GM23338 (cell line): ENCODE data around the gene FLNB. TPM values are rescaled to one million over a fixed set of nuclear protein-coding genes. Genes with fewer than 3 reads are reported as not detected.

ENCODE experiments used
- ATAC-seq: fragments of 200-7000 bp; cut with Tn5 transposase; 3 replicates; pipeline ENCODE4 v1.9.1; 2020
- DNase-seq: peaks from one replicate; pipeline ENCODE4 v3.0.0-alpha.2; 2015; ENCODE audit warnings: low spot score
- H2AFZ ChIP-seq: fragments of 200-600 bp; sonication (generic); 2 replicates; pipeline ENCODE4 v1.8.0; 2016; ENCODE audit warnings: antibody characterized with exemption, mild to moderate bottlenecking, moderate library complexity
- H3F3A ChIP-seq: fragments of 200-600 bp; sonication (generic); replicated peaks from 2 replicates; pipeline ENCODE4 v1.8.0; 2017; ENCODE audit warnings: antibody characterized with exemption, mixed run types, low read depth
- H3K27ac ChIP-seq: fragments of 200-600 bp; sonication (generic); 2 replicates; pipeline ENCODE4 v1.6.1; 2016; ENCODE audit warnings: low read depth
- H3K27me3 ChIP-seq: fragments of 200-600 bp; sonication (generic); 2 replicates; pipeline ENCODE4 v1.8.0; 2016; ENCODE audit warnings: mild to moderate bottlenecking, mixed run types, moderate library complexity; ENCODE audit not compliant: insufficient read depth
- H3K36me3 ChIP-seq: fragments of 200-600 bp; sonication (generic); 2 replicates; pipeline ENCODE4 v1.8.0; 2016; ENCODE audit warnings: mild to moderate bottlenecking; ENCODE audit not compliant: insufficient read depth
- H3K4me1 ChIP-seq: fragments of 200-600 bp; sonication (generic); 2 replicates; pipeline ENCODE4 v1.8.0; 2016; ENCODE audit warnings: mild to moderate bottlenecking, moderate library complexity; ENCODE audit not compliant: insufficient read depth
- H3K4me2 ChIP-seq: fragments of 200-600 bp; sonication (generic); 2 replicates; pipeline ENCODE4 v1.7.1; 2017; ENCODE audit warnings: mixed run types
- H3K4me3 ChIP-seq: fragments of 200-600 bp; sonication (generic); 2 replicates; pipeline ENCODE4 v1.6.1; 2016; ENCODE audit warnings: mixed run types
- H3K79me2 ChIP-seq: fragments of 200-600 bp; sonication (generic); replicated peaks from 2 replicates; pipeline ENCODE4 v1.8.0; 2017; ENCODE audit warnings: mild to moderate bottlenecking; ENCODE audit not compliant: insufficient read depth
- H3K9me2 ChIP-seq: fragments of 200-600 bp; sonication (generic); 2 replicates; pipeline ENCODE4 v1.8.0; 2017; ENCODE audit not compliant: insufficient read depth
- H4K20me1 ChIP-seq: fragments of 200-600 bp; sonication (generic); replicated peaks from 2 replicates; pipeline ENCODE4 v1.8.0; 2017; ENCODE audit warnings: mild to moderate bottlenecking; ENCODE audit not compliant: insufficient read depth
- H3K27ac Mint-ChIP-seq: 2 replicates; pipeline ENCODE4 v1.8.0; 2020; ENCODE audit warnings: inconsistent platforms, mild to moderate bottlenecking, moderate library complexity, mixed read lengths
- H3K27me3 Mint-ChIP-seq: 3 replicates; pipeline ENCODE4 v1.8.0; 2022; ENCODE audit warnings: low read depth, mild to moderate bottlenecking, moderate library complexity, mixed read lengths, inconsistent platforms; ENCODE audit not compliant: insufficient read depth, poor library complexity
- H3K36me3 Mint-ChIP-seq: 3 replicates; pipeline ENCODE4 v1.8.0; 2021; ENCODE audit warnings: low read depth, mild to moderate bottlenecking, inconsistent platforms, moderate library complexity, mixed read lengths
- H3K4me1 Mint-ChIP-seq: 3 replicates; pipeline ENCODE4 v1.8.0; 2020; ENCODE audit warnings: mild to moderate bottlenecking, inconsistent platforms, mixed read lengths
- H3K4me3 Mint-ChIP-seq: 3 replicates; pipeline ENCODE4 v1.8.0; 2021; ENCODE audit warnings: moderate library complexity, mild to moderate bottlenecking, inconsistent platforms, mixed read lengths
- H3K9me3 Mint-ChIP-seq: 3 replicates; pipeline ENCODE4 v1.8.0; 2020; ENCODE audit warnings: moderate library complexity, mild to moderate bottlenecking, inconsistent platforms, mixed read lengths
- polyA plus RNA-seq: library from polyadenylated mRNA; unstranded; fragments of >200 nt; fragmentation: Nextera tagmentation; extraction: Ambion mirVana; gene quantifications from 2 replicates; pipeline ENCODE4 v1.2.1, GENCODE V29; 2016
- total RNA-seq: library from RNA; depleted of rRNA; stranded (reverse); fragments of >200 nt; shearing (Covaris generic); gene quantifications from 2 replicates; pipeline ENCODE4 v1.2.3, GENCODE V29; 2014
- TF ChIP-seq, protein P1 (sequence below): fragments of 250-450 bp; sonication (Bioruptor Pico); IDR thresholded peaks from 2 replicates; pipeline ENCODE4 v1.5.0; 2020; ENCODE audit warnings: mild to moderate bottlenecking, moderate library complexity
- TF ChIP-seq, protein P2 (sequence below), 2 experiments: fragments of 200-600 bp in 1 of 2; sonication (generic) in 1 of 2; conservative IDR thresholded peaks; 2 replicates each; pipeline versions ENCODE4 v1.5.1 to v1.6.1; 2016 to 2017; ENCODE audit warnings: antibody characterized with exemption in 2 of 2, low read depth in 2 of 2, mild to moderate bottlenecking in 2 of 2, moderate library complexity in 1 of 2

Gene FLNB
- total and polyA plus RNA-seq, 2 experiments from 2014 or later, result 39.7 to 179 TPM

DNA sequence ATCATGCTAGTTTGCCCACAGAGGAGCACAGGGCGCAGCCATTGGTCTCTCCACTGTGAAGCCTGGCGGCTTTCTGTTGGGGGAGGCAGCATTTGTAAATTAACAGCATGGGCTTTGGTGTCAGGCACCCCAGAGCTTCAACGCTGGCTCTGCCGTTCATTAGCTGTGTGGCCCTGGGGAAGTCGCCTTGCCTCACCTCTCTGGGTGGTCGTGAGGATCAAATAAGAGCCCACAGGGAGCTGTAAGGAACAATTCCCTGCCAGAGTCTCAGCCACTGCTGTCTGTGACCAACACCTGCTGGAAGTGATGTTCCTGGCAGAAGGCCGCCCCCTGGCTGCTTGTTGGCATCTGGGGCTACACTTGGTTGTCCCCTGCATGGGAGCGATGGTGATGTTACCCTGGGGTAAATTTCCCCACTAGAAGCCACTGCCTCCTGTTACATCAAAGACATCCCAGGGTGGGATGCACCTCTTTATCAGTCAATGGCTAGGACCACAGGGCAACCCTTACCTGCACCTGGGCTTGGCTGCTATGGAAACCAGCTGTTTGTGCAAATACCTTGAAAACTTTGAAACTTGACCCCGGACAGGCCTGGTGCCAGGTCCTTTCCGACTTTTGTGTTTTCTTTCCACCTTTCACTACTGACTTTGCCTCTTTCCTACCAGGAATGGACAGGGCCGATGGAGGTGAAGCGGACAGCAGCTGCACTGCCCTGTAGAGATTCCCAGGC is 165.6 kb downstream of the FLNB start:
- Mint-ChIP-seq H3K27ac (peak overlapping the region; percentile 80), H3K36me3 (peaks cover 18% of the 10 kb centered on the region), H3K4me3 (no peak overlapping the region; the same call in 2 of the 3 replicates), H3K27me3 (peaks cover 16% of the 10 kb centered on the region), H3K9me3 (no peaks in the 10 kb centered on the region; the same call in 2 of the 3 replicates), H3K4me1 (peaks cover 37% of the 10 kb centered on the region)
- Histone ChIP-seq H3K79me2 (no peaks in the 10 kb centered on the region), H3K27me3 (no peaks in the 10 kb centered on the region), H3K9me2 (no peaks in the 10 kb centered on the region), H3K4me3 (no peak overlapping the region), H3K4me2 (0 out of 2 replicates have a peak overlapping the region, but pooled peaks have one; percentile 36), H2AFZ (no peak overlapping the region), H3K27ac (0 out of 2 replicates have a peak overlapping the region, but pooled peaks have one; percentile 1), H3K4me1 (peaks cover 29% of the 10 kb centered on the region), H3K36me3 (no peaks in the 10 kb centered on the region; the same call in 1 of the 2 replicates), H3F3A (0 out of 2 replicates have a peak, but pooled peaks cover 10% of the 10 kb centered on the region), H4K20me1 (no peaks in the 10 kb centered on the region; the same call in 1 of the 2 replicates)
- ATAC-seq (peak; percentile 28), DNase-seq (peak; percentile 77)
- TF ChIP-seq, protein P1, sequence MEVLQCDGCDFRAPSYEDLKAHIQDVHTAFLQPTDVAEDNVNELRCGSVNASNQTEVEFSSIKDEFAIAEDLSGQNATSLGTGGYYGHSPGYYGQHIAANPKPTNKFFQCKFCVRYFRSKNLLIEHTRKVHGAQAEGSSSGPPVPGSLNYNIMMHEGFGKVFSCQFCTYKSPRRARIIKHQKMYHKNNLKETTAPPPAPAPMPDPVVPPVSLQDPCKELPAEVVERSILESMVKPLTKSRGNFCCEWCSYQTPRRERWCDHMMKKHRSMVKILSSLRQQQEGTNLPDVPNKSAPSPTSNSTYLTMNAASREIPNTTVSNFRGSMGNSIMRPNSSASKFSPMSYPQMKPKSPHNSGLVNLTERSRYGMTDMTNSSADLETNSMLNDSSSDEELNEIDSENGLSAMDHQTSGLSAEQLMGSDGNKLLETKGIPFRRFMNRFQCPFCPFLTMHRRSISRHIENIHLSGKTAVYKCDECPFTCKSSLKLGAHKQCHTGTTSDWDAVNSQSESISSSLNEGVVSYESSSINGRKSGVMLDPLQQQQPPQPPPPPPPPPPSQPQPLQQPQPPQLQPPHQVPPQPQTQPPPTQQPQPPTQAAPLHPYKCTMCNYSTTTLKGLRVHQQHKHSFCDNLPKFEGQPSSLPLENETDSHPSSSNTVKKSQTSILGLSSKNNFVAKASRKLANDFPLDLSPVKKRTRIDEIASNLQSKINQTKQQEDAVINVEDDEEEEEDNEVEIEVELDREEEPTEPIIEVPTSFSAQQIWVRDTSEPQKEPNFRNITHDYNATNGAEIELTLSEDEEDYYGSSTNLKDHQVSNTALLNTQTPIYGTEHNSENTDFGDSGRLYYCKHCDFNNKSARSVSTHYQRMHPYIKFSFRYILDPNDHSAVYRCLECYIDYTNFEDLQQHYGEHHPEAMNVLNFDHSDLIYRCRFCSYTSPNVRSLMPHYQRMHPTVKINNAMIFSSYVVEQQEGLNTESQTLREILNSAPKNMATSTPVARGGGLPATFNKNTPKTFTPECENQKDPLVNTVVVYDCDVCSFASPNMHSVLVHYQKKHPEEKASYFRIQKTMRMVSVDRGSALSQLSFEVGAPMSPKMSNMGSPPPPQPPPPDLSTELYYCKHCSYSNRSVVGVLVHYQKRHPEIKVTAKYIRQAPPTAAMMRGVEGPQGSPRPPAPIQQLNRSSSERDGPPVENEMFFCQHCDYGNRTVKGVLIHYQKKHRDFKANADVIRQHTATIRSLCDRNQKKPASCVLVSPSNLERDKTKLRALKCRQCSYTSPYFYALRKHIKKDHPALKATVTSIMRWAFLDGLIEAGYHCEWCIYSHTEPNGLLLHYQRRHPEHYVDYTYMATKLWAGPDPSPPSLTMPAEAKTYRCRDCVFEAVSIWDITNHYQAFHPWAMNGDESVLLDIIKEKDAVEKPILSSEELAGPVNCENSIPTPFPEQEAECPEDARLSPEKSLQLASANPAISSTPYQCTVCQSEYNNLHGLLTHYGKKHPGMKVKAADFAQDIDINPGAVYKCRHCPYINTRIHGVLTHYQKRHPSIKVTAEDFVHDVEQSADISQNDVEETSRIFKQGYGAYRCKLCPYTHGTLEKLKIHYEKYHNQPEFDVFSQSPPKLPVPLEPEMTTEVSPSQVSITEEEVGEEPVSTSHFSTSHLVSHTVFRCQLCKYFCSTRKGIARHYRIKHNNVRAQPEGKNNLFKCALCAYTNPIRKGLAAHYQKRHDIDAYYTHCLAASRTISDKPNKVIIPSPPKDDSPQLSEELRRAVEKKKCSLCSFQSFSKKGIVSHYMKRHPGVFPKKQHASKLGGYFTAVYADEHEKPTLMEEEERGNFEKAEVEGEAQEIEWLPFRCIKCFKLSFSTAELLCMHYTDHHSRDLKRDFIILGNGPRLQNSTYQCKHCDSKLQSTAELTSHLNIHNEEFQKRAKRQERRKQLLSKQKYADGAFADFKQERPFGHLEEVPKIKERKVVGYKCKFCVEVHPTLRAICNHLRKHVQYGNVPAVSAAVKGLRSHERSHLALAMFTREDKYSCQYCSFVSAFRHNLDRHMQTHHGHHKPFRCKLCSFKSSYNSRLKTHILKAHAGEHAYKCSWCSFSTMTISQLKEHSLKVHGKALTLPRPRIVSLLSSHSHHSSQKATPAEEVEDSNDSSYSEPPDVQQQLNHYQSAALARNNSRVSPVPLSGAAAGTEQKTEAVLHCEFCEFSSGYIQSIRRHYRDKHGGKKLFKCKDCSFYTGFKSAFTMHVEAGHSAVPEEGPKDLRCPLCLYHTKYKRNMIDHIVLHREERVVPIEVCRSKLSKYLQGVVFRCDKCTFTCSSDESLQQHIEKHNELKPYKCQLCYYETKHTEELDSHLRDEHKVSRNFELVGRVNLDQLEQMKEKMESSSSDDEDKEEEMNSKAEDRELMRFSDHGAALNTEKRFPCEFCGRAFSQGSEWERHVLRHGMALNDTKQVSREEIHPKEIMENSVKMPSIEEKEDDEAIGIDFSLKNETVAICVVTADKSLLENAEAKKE (CRISPR knock-in tag), result no peak
- TF ChIP-seq, protein P2, sequence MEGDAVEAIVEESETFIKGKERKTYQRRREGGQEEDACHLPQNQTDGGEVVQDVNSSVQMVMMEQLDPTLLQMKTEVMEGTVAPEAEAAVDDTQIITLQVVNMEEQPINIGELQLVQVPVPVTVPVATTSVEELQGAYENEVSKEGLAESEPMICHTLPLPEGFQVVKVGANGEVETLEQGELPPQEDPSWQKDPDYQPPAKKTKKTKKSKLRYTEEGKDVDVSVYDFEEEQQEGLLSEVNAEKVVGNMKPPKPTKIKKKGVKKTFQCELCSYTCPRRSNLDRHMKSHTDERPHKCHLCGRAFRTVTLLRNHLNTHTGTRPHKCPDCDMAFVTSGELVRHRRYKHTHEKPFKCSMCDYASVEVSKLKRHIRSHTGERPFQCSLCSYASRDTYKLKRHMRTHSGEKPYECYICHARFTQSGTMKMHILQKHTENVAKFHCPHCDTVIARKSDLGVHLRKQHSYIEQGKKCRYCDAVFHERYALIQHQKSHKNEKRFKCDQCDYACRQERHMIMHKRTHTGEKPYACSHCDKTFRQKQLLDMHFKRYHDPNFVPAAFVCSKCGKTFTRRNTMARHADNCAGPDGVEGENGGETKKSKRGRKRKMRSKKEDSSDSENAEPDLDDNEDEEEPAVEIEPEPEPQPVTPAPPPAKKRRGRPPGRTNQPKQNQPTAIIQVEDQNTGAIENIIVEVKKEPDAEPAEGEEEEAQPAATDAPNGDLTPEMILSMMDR (conservative IDR thresholded peaks at IDR 0.05; ENCODE audit: low read depth in 2 of 2), result peak; percentile 53 to 85
